Mucosa of gallbladder (tissue), 1 donor: ENCODE data around the gene KIAA1755. TPM values are rescaled to one million over a fixed set of nuclear protein-coding genes. Genes with fewer than 3 reads are reported as not detected.

ENCODE experiments used
- DNase-seq: peaks from one replicate; pipeline ENCODE4 v3.0.0-alpha.2; 2020; ENCODE audit warnings: low spot score
- total RNA-seq: library from RNA; stranded (reverse); gene quantifications from one replicate; pipeline ENCODE4 v1.2.1, GENCODE V29; 2021
- donor health status: DM: no; HTN: no; CAD: no.

The KIAA1755 gene
- 7.1 TPM for total RNA-seq

- no peak for DNase-seq
Measured at GRCh38 chr20:38260378-38261053, at the start of gene KIAA1755. TSS of gene KIAA1755 (minus strand) at chr20:38260735. CDS start at chr20:38260500, 235 bp downstream.

GRCh38 chr20:38308447-38308846, 47.9 kb upstream of the KIAA1755 start:
- DNase-seq: no peak

GRCh38 chr20:38308047-38308438, 47.5 kb upstream of the KIAA1755 start:
- DNase-seq: no peak

- no peak for DNase-seq
Measured at GRCh38 chr20:38307371-38308046, 47.0 kb upstream of the KIAA1755 start.

- DNase-seq: no peak
Measured at GRCh38 chr20:38306379-38306778, 45.8 kb upstream of the KIAA1755 start.

- DNase-seq: no peak
Measured at GRCh38 chr20:38305541-38305940, 45.0 kb upstream of the KIAA1755 start.

GRCh38 chr20:38304845-38305447, 44.4 kb upstream of the KIAA1755 start:
- DNase-seq: no peak

- DNase-seq: peak; percentile 12
Measured at GRCh38 chr20:38303908-38304379, 43.4 kb upstream of the KIAA1755 start, which contains the start of gene BPI. TSS of gene BPI (plus strand) at chr20:38304156. CDS start at chr20:38304224, 68 bp downstream.

GRCh38 chr20:38302786-38303185, 42.3 kb upstream of the KIAA1755 start:
- DNase-seq: no peak

- no peak for DNase-seq
Measured at GRCh38 chr20:38301309-38301708, 40.8 kb upstream of the KIAA1755 start.

GRCh38 chr20:38300438-38300837, 39.9 kb upstream of the KIAA1755 start:
- no peak for DNase-seq

GRCh38 chr20:38299963-38300362, 39.4 kb upstream of the KIAA1755 start:
- no peak for DNase-seq

GRCh38 chr20:38298768-38299288, 38.3 kb upstream of the KIAA1755 start:
- peak; percentile 61 for DNase-seq

GRCh38 chr20:38297916-38298674, 37.6 kb upstream of the KIAA1755 start:
- DNase-seq: no peak

GRCh38 chr20:38296433-38296832, 35.9 kb upstream of the KIAA1755 start:
- DNase-seq: no peak

- no peak for DNase-seq
Measured at GRCh38 chr20:38295811-38296210, 35.3 kb upstream of the KIAA1755 start.

- DNase-seq: no peak
Measured at GRCh38 chr20:38294076-38294591, 33.6 kb upstream of the KIAA1755 start.

GRCh38 chr20:38293491-38294065, 33.0 kb upstream of the KIAA1755 start:
- DNase-seq: no peak

GRCh38 chr20:38291966-38292365, 31.4 kb upstream of the KIAA1755 start:
- no peak for DNase-seq

GRCh38 chr20:38290829-38291814, 30.6 kb upstream of the KIAA1755 start:
- DNase-seq: no peak
